ENCODE data around the gene LILRB3. TPM values are rescaled to one million over a fixed set of nuclear protein-coding genes. Genes with fewer than 3 reads are reported as not detected.
"Not testable (repeated sequence)": the region's sequence is repeated elsewhere in the genome, so short reads cannot be mapped to it uniquely, and the experiment has no call there.

LILRB3 gene
- total RNA-seq, 1 donor from 2014 or later: not detected

DNA sequence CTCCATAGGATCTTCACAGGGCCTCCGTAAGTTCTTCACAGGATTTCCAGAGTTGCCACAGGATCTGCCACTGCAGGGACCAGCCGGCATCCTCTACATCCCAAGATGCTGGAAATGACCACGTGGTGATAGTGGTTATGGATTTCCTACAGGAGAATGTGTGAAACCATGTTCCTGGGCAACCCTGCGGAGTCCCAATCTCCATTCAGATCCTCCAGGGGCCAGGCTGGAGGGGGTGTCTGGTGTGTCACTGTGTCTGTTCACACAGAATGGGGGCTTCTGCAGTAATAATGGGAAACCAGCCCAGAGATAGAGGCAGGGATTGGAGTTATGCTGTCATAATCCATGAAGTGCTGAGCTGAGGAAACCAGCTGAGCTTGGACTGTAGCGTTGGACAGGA lies 11.1 kb upstream of the LILRB3 start:
- no peaks in the 10 kb centered on the region for H3K9me3 Mint-ChIP-seq (ENCODE audit: unreplicated experiment)
- H3K4me3 Mint-ChIP-seq (ENCODE audit: unreplicated experiment): no peak overlapping the region
- peaks cover 6% of the 10 kb centered on the region for H3K27me3 Mint-ChIP-seq (ENCODE audit: unreplicated experiment)
- H3K27ac Mint-ChIP-seq (ENCODE audit: unreplicated experiment): no peak overlapping the region
- TF ChIP-seq, protein P1, sequence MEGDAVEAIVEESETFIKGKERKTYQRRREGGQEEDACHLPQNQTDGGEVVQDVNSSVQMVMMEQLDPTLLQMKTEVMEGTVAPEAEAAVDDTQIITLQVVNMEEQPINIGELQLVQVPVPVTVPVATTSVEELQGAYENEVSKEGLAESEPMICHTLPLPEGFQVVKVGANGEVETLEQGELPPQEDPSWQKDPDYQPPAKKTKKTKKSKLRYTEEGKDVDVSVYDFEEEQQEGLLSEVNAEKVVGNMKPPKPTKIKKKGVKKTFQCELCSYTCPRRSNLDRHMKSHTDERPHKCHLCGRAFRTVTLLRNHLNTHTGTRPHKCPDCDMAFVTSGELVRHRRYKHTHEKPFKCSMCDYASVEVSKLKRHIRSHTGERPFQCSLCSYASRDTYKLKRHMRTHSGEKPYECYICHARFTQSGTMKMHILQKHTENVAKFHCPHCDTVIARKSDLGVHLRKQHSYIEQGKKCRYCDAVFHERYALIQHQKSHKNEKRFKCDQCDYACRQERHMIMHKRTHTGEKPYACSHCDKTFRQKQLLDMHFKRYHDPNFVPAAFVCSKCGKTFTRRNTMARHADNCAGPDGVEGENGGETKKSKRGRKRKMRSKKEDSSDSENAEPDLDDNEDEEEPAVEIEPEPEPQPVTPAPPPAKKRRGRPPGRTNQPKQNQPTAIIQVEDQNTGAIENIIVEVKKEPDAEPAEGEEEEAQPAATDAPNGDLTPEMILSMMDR (IDR thresholded peaks at IDR 0.05; ENCODE audit: unreplicated experiment): no peak
- DNase-seq (ENCODE audit: low spot score): no peak
- H3K4me1 Mint-ChIP-seq (ENCODE audit: unreplicated experiment): no peaks in the 10 kb centered on the region
- H3K36me3 Mint-ChIP-seq (ENCODE audit: low read depth, unreplicated experiment): peaks cover 9% of the 10 kb centered on the region

GRCh38 chr19:54231077-54231931 lies 8.5 kb upstream of the LILRB3 start:
- Mint-ChIP-seq H3K36me3 (ENCODE audit: low read depth, unreplicated experiment) (peaks cover 9% of the 10 kb centered on the region), H3K27ac (ENCODE audit: unreplicated experiment) (no peak overlapping the region), H3K4me3 (ENCODE audit: unreplicated experiment) (no peak overlapping the region), H3K9me3 (ENCODE audit: unreplicated experiment) (no peaks in the 10 kb centered on the region), H3K4me1 (ENCODE audit: unreplicated experiment) (no peaks in the 10 kb centered on the region), H3K27me3 (ENCODE audit: unreplicated experiment) (peaks cover 6% of the 10 kb centered on the region)
- peak; percentile 94 for DNase-seq (ENCODE audit: low spot score)
- TF ChIP-seq, protein P1 (IDR thresholded peaks at IDR 0.05; ENCODE audit: unreplicated experiment): peak; percentile 92

DNA sequence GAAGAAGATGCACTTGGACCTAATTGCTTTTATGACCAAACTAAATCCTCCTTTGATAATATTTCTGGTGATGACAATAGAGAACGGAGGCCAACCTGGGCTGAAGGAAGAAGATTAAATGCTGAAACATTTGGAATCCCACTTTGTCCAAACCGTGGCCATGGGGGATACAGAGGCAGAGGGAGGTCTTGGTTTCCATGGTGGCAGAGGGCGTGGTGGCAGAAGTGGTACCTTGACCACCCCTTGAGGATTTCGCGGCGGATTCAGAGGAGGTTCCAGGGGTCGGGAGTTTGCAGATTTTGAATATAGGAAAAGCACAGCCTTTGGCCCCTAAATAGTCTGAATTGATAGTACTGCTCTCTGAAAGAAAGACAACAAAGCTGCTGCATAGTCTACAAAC lies 7.2 kb upstream of the LILRB3 start:
- Mint-ChIP-seq H3K27me3 (ENCODE audit: unreplicated experiment) (peaks cover 6% of the 10 kb centered on the region), H3K9me3 (ENCODE audit: unreplicated experiment) (no peaks in the 10 kb centered on the region)

GRCh38 chr19:54229146-54229545 lies 6.3 kb upstream of the LILRB3 start:
- Mint-ChIP-seq H3K27me3 (ENCODE audit: unreplicated experiment) (peaks cover 8% of the 10 kb centered on the region), H3K36me3 (ENCODE audit: low read depth, unreplicated experiment) (no peaks in the 10 kb centered on the region), H3K27ac (ENCODE audit: unreplicated experiment) (no peak overlapping the region), H3K9me3 (ENCODE audit: unreplicated experiment) (no peaks in the 10 kb centered on the region), H3K4me3 (ENCODE audit: unreplicated experiment) (no peak overlapping the region), H3K4me1 (ENCODE audit: unreplicated experiment) (no peaks in the 10 kb centered on the region)
- TF ChIP-seq, protein P1 (IDR thresholded peaks at IDR 0.05; ENCODE audit: unreplicated experiment): no peak
- DNase-seq (ENCODE audit: low spot score): no peak

More for the DNA sequence above, 7.2 kb upstream of the LILRB3 start:
- no peak overlapping the region for H3K4me3 Mint-ChIP-seq (ENCODE audit: unreplicated experiment)
- H3K36me3 Mint-ChIP-seq (ENCODE audit: low read depth, unreplicated experiment): peaks cover 9% of the 10 kb centered on the region
- no peak for DNase-seq (ENCODE audit: low spot score)
- H3K27ac Mint-ChIP-seq (ENCODE audit: unreplicated experiment): no peak overlapping the region
- no peaks in the 10 kb centered on the region for H3K4me1 Mint-ChIP-seq (ENCODE audit: unreplicated experiment)
- TF ChIP-seq, protein P1 (IDR thresholded peaks at IDR 0.05; ENCODE audit: unreplicated experiment): no peak

GRCh38 chr19:54224619-54225018 lies 1.8 kb upstream of the LILRB3 start:
- H3K27me3 Mint-ChIP-seq (ENCODE audit: unreplicated experiment); H3K9me3 Mint-ChIP-seq (ENCODE audit: unreplicated experiment); H3K4me3 Mint-ChIP-seq (ENCODE audit: unreplicated experiment); H3K27ac Mint-ChIP-seq (ENCODE audit: unreplicated experiment); H3K36me3 Mint-ChIP-seq (ENCODE audit: low read depth, unreplicated experiment); H3K4me1 Mint-ChIP-seq (ENCODE audit: unreplicated experiment); DNase-seq (ENCODE audit: low spot score): not testable (repeated sequence)

DNA sequence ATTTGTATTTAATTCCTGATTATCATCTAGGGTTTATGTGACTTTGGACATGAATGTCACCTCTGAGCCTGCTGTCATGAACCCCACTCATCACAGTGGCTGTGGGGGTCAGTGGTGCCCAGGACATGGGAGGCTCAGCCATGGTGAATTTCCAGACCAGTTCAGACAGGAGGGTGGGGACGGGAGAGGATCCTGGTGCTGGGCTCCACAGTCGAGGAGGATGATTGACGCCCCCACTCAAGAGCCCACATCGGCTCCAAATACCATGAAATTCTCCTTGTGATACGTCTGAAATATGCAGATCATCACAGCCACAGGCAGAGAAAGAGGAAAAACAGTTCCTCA lies 1.1 kb upstream of the LILRB3 start:
- H3K9me3 Mint-ChIP-seq (ENCODE audit: unreplicated experiment); H3K36me3 Mint-ChIP-seq (ENCODE audit: low read depth, unreplicated experiment); DNase-seq (ENCODE audit: low spot score); H3K4me1 Mint-ChIP-seq (ENCODE audit: unreplicated experiment); H3K4me3 Mint-ChIP-seq (ENCODE audit: unreplicated experiment); H3K27me3 Mint-ChIP-seq (ENCODE audit: unreplicated experiment); H3K27ac Mint-ChIP-seq (ENCODE audit: unreplicated experiment): not testable (repeated sequence)

DNA sequence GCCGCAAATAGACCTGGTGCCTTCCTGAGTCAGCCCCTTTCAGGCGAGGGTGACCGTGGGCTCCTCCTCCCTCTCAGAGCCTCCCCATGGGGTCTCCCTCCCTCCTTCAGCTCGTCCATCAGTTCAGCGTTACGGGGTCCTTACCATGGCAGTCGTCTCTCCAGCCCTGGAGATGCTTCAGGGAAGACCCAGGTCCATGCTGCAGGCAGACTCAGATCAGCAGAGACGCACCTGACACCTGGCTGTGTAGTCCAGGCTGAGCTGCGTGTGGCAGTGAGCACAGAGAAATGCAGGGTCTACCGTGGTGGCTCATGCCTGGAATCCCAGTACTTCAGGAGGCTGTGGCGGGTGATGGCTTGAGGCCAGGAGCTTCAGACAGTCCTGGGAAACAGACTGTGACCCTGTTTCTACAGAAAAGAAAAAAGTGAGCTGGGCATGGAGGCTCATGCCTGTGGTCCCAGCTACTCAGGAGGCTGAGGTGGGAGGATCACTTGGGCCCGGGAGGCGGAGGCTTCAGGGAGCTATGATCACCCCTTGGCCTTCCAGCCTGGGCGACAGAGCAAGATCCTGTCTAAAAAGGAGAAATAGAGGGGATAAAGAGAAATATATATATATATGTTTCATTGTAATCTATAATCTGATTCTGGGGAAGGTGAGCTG lies 600 bp upstream of the LILRB3 start:
- not testable (repeated sequence) for H3K27ac Mint-ChIP-seq (ENCODE audit: unreplicated experiment); H3K9me3 Mint-ChIP-seq (ENCODE audit: unreplicated experiment)

GRCh38 chr19:54221947-54222346 lies 860 bp downstream of the LILRB3 start:
- H3K27me3 Mint-ChIP-seq (ENCODE audit: unreplicated experiment); H3K9me3 Mint-ChIP-seq (ENCODE audit: unreplicated experiment); H3K4me3 Mint-ChIP-seq (ENCODE audit: unreplicated experiment); H3K4me1 Mint-ChIP-seq (ENCODE audit: unreplicated experiment); H3K27ac Mint-ChIP-seq (ENCODE audit: unreplicated experiment); H3K36me3 Mint-ChIP-seq (ENCODE audit: low read depth, unreplicated experiment); DNase-seq (ENCODE audit: low spot score): not testable (repeated sequence)

More for the DNA sequence above, 600 bp upstream of the LILRB3 start:
- H3K36me3 Mint-ChIP-seq (ENCODE audit: low read depth, unreplicated experiment); DNase-seq (ENCODE audit: low spot score); H3K4me1 Mint-ChIP-seq (ENCODE audit: unreplicated experiment); H3K4me3 Mint-ChIP-seq (ENCODE audit: unreplicated experiment); H3K27me3 Mint-ChIP-seq (ENCODE audit: unreplicated experiment): not testable (repeated sequence)
